ENCODE measurements around the gene CYB561D2. TPM values are rescaled to one million over a fixed set of nuclear protein-coding genes. Genes with fewer than 3 reads are reported as not detected.
A peak's percentile ranks its signal among the peaks of the same experiment; 100 is the strongest.

The CYB561D2 gene
- total RNA-seq, 1 experiment from 2014 or later: 16.8 TPM

GRCh38 chr3:50336452-50337174 is 14.0 kb upstream of the CYB561D2 start:
- Mint-ChIP-seq H3K27ac (peak overlapping the region; percentile 22 to 99 (median 97); a peak in 5 of 7 replicates), H3K4me3 (peak overlapping the region; percentile 87 to 92), H3K4me1 (peaks cover 29 to 44% of the 10 kb centered on the region in 2 experiments), H3K27me3 (ENCODE audit: low read depth) (peaks cover 36% of the 10 kb centered on the region), H3K9me3 (no peaks in the 10 kb centered on the region; a peak in 1 of 5 replicates), H3K36me3 (ENCODE audit: insufficient read depth in 1 of 3, low read depth in 3 of 3) (peaks cover 0 to 23% (median 22%) of the 10 kb centered on the region in 3 experiments)
- Histone ChIP-seq H3K18ac (ENCODE audit: insufficient read length, low read depth, low read length) (peak overlapping the region; percentile 28), H2AFZ (ENCODE audit: low read length) (no peak overlapping the region), H3K56ac (ENCODE audit: insufficient read length, low read depth, low read length) (no peak overlapping the region), H3K23me2 (ENCODE audit: insufficient read length, low read depth, low read length, poor library complexity, severe bottlenecking) (peaks cover 24% of the 10 kb centered on the region), H3K9ac (ENCODE audit: extremely low read depth, insufficient read length, low read length) (peak overlapping the region; percentile 54), H2BK20ac (ENCODE audit: low read depth, low read length, poor library complexity, severe bottlenecking) (no peak overlapping the region), H2BK120ac (ENCODE audit: low read depth, low read length, poor library complexity, severe bottlenecking) (no peak overlapping the region), H3K9me3 (ENCODE audit: control insufficient read depth, low read depth, low read length) (no peaks in the 10 kb centered on the region), H2AK5ac (ENCODE audit: insufficient read length, low read length) (no peak overlapping the region), H4K91ac (ENCODE audit: insufficient read length, low read depth, low read length) (no peak overlapping the region), H2BK5ac (ENCODE audit: insufficient read length, low read length) (no peak overlapping the region), H3K27ac (ENCODE audit: insufficient read length, low read depth, low read length) (no peak overlapping the region), H4K8ac (replicated peaks; ENCODE audit: insufficient read length, low read depth, low read length) (no peak overlapping the region), H3K14ac (ENCODE audit: insufficient read depth, low read length) (peak overlapping the region; percentile 88), H3T11ph (ENCODE audit: low read length) (no peak overlapping the region), H3K23ac (ENCODE audit: insufficient read length, low read depth, low read length) (no peak overlapping the region), H3K4me1 (ENCODE audit: insufficient read depth, low read length) (no peaks in the 10 kb centered on the region; the same call in 1 of the 2 replicates), H3K79me2 (ENCODE audit: insufficient read depth, low read length) (peaks cover 5% of the 10 kb centered on the region; the same call in 1 of the 2 replicates), H2BK15ac (ENCODE audit: low read depth, low read length) (no peak overlapping the region), H3K4ac (ENCODE audit: low read depth, low read length) (no peak overlapping the region), H3K79me1 (ENCODE audit: insufficient read depth, low read depth, low read length, poor library complexity, severe bottlenecking) (no peaks in the 10 kb centered on the region), H3K27me3 (ENCODE audit: insufficient read depth, low read length) (peaks cover 13% of the 10 kb centered on the region; the same call in 1 of the 2 replicates), H3K4me2 (ENCODE audit: insufficient read depth, insufficient read length, low read length) (peak overlapping the region; percentile 69), H4K5ac (ENCODE audit: insufficient read length, low read depth, low read length) (no peak overlapping the region), H4K20me1 (ENCODE audit: control insufficient read depth, insufficient read depth, insufficient read length) (no peaks in the 10 kb centered on the region), H2BK12ac (ENCODE audit: insufficient read length, low read depth, low read length) (no peak overlapping the region)
- DNase-seq: no peak
- no CpG with 5 or more reads among the region's 31 CpGs for WGBS (ENCODE audit: extremely low coverage, insufficient read length, low lambda C conversion rate)
- TF ChIP-seq CTCF (conservative IDR thresholded peaks at IDR 0.05): no peak

All from H9 (cell line).